GM21390 (cell line): Measurements from ENCODE around the gene MRGPRF.

ENCODE experiments used
- ATAC-seq: cut with Tn5 transposase; IDR thresholded peaks from one replicate; pipeline ENCODE4 v1.9.1; 2021; ENCODE audit not compliant: unreplicated experiment

MRGPRF gene

GRCh38 chr11:68968306-68969250 is 44.5 kb downstream of the MRGPRF start:
- no peak for ATAC-seq

- ATAC-seq: no peak
Measured at GRCh38 chr11:68966894-68967780, 45.9 kb downstream of the MRGPRF start.

GRCh38 chr11:68965901-68966853 is 46.9 kb downstream of the MRGPRF start:
- ATAC-seq: no peak

- no peak for ATAC-seq
Measured at GRCh38 chr11:68963779-68964178, 49.3 kb downstream of the MRGPRF start.

- ATAC-seq: no peak
Measured at GRCh38 chr11:68962527-68963250, 50.4 kb downstream of the MRGPRF start.

- ATAC-seq: no peak
Measured at GRCh38 chr11:68961245-68961644, 51.8 kb downstream of the MRGPRF start.

GRCh38 chr11:68960294-68961071 is 52.6 kb downstream of the MRGPRF start:
- ATAC-seq: no peak

- ATAC-seq: no peak
Measured at GRCh38 chr11:68959465-68960293, 53.4 kb downstream of the MRGPRF start.

- no peak for ATAC-seq
Measured at GRCh38 chr11:68958211-68958610, 54.8 kb downstream of the MRGPRF start.

GRCh38 chr11:68956547-68957254 is 56.3 kb downstream of the MRGPRF start:
- no peak for ATAC-seq

- no peak for ATAC-seq
Measured at GRCh38 chr11:68956142-68956541, 56.9 kb downstream of the MRGPRF start.

GRCh38 chr11:68955607-68955958 is 57.5 kb downstream of the MRGPRF start:
- ATAC-seq: no peak

GRCh38 chr11:68954836-68955606 is 58.0 kb downstream of the MRGPRF start:
- ATAC-seq: no peak
